HG02678 (cell line): ENCODE data around the gene KCTD16.

Experiments used
- ATAC-seq: cut with Tn5 transposase; IDR thresholded peaks from one replicate; pipeline ENCODE4 v1.9.1; 2021; ENCODE audit warnings: mild to moderate bottlenecking, moderate library complexity; ENCODE audit not compliant: unreplicated experiment

KCTD16 gene

GRCh38 chr5:144170276-144171024, at the start of gene KCTD16, which contains the start of gene YIPF5:
TSS of gene KCTD16 (plus strand) at chr5:144170873.
TSS of gene YIPF5 (minus strand) at chr5:144170659. CDS start at chr5:144169955, 704 bp downstream.
- ATAC-seq, result peak; percentile 99

- ATAC-seq, result no peak
Measured at GRCh38 chr5:144121577-144121976, 49.1 kb upstream of the KCTD16 start.

DNA sequence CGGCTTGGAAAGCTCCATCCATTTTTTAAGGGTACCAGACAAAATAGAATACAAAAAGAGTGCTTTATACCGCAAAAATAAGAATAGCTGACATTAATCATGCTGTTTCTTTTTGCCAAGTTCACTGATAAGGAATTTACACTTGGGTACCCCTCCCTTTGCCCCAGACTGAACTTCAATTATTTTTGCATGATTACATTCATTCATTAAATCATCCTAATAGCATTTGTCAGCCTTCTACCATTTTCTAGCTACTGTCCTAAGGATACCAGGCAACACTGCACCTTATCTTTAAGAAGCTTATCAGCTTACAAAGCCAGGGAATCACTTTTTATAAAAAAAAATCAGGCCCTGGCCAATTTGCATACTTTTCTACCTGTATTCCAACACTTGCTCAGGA, 48.6 kb upstream of the KCTD16 start:
- no peak for ATAC-seq

DNA sequence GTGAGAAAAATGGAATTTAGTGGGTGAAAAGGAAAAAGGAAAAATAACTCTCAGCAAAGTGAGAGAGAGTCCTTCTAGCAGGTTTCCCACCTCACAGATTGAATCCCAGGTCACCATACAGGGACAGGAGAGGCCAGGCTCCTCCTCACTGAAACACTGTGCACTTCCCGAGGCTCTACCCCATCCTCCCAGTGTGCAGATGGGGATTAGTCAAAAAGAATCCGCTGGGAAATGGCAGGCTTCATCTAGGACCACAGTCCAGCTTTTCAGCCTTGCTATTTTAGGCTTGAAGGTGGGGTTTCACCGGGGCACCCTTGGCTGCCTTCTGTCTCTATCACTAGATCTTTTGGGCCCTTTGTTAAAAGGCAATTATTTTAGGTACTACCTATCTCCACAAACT, 48.0 kb upstream of the KCTD16 start:
- ATAC-seq, result no peak

- ATAC-seq, result no peak
Measured at GRCh38 chr5:144125163-144125726, 45.4 kb upstream of the KCTD16 start.

DNA sequence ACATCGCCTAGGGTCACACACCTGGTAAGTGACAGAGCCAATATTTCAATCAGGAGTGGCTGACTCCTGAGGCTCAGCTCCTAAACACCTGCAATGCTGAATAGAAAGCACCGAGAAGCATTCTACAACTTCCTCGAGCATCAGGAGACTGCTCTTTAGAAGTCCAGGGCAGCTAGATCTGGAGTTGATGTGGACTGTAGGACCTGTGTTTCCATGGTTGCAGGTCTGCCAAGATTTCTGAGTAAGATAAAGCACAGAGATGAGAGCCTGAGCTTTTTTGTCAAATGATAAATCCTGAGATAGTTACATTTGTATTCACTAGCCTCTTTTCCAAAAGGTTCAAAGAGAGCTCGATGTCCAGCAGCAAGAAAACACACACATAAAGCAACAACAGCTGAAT, 44.0 kb upstream of the KCTD16 start:
- ATAC-seq, result no peak

GRCh38 chr5:144128844-144129243, 41.8 kb upstream of the KCTD16 start:
- ATAC-seq, result no peak

GRCh38 chr5:144130306-144130705, 40.4 kb upstream of the KCTD16 start:
- ATAC-seq, result no peak

DNA sequence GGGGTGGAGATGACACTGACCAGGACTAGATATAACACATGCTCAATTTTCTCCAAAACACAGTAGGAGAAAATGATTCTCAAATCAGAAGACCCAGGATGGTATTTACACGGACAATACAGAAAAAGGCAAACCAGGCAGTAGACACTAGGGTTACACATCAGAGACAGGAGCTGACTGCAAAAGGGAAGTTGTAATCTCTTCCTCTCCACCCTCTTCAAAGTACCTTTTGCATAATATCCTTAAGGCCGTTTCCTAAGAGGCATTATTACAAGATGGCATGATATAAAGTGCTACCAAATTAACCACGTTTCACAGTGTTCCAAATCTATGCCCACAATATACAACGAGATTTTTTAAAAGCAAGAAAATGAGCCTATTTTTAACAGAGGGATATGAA, 39.4 kb upstream of the KCTD16 start:
- no peak for ATAC-seq

DNA sequence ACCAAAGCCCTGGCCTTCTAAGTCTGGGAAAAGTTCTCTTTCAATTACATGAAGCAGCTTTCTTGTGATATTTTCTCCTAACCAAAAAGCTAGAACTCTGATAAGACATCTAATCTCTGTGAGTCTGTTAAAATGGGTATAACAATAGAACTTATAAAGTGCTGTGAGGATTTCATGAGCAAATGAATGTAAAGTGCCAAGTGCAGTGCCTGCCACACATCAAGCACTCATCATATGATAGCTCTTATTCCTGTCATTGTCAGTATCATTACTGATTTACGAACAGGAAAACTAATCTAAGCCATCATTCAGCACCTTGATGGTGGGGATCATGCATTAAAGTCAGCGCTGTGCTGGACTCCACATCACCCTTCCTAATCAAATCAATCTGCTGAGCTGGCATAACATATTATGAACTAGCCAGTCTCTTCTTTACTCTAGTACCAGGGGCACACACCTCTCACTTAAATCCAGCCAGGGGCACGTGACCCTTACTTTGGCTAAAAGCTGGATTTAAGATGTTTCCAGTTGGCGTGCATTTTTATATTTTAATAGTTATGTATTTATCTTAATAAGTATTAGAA, 37.5 kb upstream of the KCTD16 start:
- ATAC-seq, result no peak

DNA sequence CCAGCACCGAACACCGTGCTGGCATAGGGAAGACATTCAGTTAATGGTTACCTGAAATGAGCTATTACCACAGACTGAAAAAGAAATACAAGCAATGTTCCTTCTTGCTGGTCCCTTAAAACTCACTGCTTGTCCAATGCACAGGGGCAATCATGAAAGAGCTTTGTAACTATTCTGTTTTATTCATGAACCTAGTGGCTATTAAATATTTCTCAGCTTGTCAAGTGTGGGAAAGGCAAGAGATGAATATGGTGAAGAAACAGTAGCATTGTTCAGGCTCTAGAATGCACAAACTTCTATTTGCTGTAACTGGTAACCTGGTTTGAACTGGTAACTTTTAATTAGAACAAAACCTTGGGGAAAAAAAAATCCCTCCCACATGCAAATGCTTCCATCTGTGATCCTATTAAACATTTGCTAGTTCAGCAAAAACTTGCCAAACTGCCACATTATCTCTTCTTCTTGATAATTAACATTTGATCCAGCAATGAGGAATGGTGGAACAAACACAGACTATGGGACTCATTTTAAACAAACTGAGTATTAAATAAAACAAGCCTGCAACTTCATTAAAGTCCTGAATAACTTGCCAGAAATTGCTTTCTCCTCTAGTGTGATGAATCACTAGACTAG, 36.4 kb upstream of the KCTD16 start:
- ATAC-seq, result no peak

DNA sequence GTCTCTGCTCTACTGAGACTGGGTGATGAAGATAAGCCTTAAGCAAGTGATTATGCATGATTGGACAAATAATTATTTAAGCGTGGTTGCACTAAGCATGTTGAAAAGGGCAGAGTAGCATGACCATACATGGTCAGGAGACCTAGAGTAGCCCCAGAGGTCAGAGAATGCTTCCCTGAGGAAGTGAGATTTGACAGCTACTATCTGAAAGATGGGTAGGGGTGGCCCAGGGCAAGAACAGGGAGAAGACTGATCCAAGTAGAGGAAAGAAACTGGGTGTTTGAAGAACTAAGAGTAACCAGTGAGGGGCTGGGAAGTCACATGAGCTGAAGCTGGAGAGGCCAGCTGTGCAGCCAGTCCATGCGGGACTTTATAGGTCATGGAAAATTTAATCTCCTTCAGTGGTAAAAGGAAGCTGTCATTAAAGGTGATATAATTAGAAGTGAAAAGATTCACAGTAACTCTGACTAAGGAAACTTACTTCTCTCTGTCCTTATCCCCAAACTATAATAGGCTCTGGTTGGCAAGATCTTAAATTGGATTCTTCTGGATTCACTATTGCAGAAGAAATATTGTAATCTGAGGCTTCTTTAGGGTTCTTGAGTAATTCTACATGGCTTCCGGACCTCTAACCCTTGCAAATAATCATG, 35.4 kb upstream of the KCTD16 start:
- no peak for ATAC-seq

GRCh38 chr5:144139586-144139985, 31.1 kb upstream of the KCTD16 start:
- ATAC-seq, result no peak

GRCh38 chr5:144141585-144141984, 29.1 kb upstream of the KCTD16 start:
- no peak for ATAC-seq

- peak; percentile 94 for ATAC-seq
Measured at GRCh38 chr5:144142139-144142823, 28.4 kb upstream of the KCTD16 start.

DNA sequence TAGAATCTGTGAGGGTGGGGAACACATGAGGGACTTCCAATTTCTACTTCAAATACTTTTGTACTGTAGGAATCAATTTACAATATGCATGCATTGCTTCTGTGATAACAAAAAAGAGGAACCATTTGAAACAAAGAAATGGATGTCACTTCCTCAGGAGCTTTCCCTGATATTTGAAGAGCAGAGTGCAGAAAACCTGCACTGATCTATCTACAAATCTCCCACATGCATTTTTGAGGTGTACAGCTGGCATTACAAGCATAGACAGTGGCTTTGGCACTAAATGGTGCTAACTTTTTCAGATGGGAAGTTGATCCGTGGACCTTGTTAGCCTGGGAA, 27.9 kb upstream of the KCTD16 start:
- no peak for ATAC-seq

GRCh38 chr5:144143625-144144024, 27.0 kb upstream of the KCTD16 start:
- no peak for ATAC-seq

DNA sequence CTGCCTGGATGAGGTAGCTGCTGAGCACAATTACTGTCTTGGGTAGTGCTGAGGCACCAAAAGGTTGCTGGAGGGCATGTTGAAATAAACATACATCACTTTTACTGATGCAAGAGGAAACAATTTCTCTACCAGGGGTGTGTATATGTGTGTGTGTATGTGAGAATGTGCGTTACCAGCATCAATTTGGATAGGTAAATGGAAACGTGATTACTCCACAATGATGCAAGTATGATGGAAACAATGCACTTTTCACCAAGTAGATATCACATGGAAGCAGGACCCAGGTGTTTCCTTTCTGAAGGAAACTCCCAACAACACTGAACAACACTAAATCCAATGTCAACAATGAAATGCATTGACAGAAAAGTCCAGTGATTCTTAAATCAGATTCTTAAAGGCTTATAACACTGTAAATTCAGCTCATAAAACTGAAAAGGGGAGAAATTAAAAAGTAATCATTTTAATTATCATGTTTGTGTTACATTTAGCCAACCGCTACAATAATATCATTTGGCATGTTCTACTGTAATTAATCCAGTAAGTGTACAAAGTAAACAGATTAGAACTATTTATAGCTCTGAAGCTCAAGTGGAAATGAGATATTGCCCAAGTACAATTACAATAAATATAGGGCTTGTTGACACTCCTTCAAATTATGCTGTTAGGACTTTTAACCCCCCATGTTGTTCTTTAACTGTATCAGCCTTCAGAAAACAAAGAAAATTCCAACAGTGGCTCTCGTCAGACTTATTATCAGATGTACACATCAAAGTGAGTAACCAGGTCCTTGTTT, 25.5 kb upstream of the KCTD16 start:
- ATAC-seq, result no peak

GRCh38 chr5:144151026-144151425, 19.6 kb upstream of the KCTD16 start:
- ATAC-seq, result no peak

- no peak for ATAC-seq
Measured at GRCh38 chr5:144156767-144157171, 13.9 kb upstream of the KCTD16 start.
